Thyroid gland (tissue), 4 donors: Measurements from ENCODE around the gene TSPAN9.

Source experiments
- CTCF ChIP-seq, 6 experiments: fragments of 200-600 bp in 3 of 6; fragments of 450-650 bp in 3 of 6; sonication (generic) in 3 of 6; IDR thresholded peaks; one replicate each; pipeline ENCODE4 v1.5.1; 2016 to 2019; ENCODE audit warnings: antibody characterized with exemption in 6 of 6, mild to moderate bottlenecking in 2 of 6, inconsistent platforms in 1 of 6, moderate library complexity in 1 of 6
- POLR2A ChIP-seq, 2 donors: fragments of 450-650 bp; IDR thresholded peaks; one replicate each; pipeline ENCODE4 v1.6.1; 2017; ENCODE audit warnings: antibody characterized with exemption in 2 of 2, mild to moderate bottlenecking in 2 of 2, moderate library complexity in 1 of 2

GRCh38 chr12:3045989-3046388 is 31.2 kb upstream of the TSPAN9 start:
- TF ChIP-seq POLR2A (IDR thresholded peaks at IDR 0.05) (no peak), CTCF (IDR thresholded peaks at IDR 0.05) (no peak)
